Sigmoid colon (tissue), 4 donors: Measurements from ENCODE around the gene PCDHGA5.

Experiments used
- EP300 ChIP-seq, 4 donors: sonication (generic); formaldehyde crosslinking; IDR thresholded peaks; one replicate each; pipeline ENCODE4 v1.6.1; 2017; ENCODE audit warnings: antibody characterized with exemption in 4 of 4
- POLR2AphosphoS5 ChIP-seq, 4 donors: sonication (generic); formaldehyde crosslinking; IDR thresholded peaks; one replicate each; pipeline ENCODE4 v1.6.1; 2017; ENCODE audit warnings: antibody characterized with exemption in 4 of 4
- TF ChIP-seq, protein P1 (sequence below), 4 experiments: fragments of 450-650 bp in 3 of 4; fragments of 200-600 bp in 1 of 4; IDR thresholded peaks; one replicate each; pipeline ENCODE4 v1.5.1; 2016 to 2019; ENCODE audit warnings: antibody characterized with exemption in 4 of 4, mild to moderate bottlenecking in 3 of 4, moderate library complexity in 2 of 4

GRCh38 chr5:141412854-141413539 lies 49.0 kb downstream of the PCDHGA5 start, which contains the start of gene PCDHGA10:
- TF ChIP-seq, protein P1, sequence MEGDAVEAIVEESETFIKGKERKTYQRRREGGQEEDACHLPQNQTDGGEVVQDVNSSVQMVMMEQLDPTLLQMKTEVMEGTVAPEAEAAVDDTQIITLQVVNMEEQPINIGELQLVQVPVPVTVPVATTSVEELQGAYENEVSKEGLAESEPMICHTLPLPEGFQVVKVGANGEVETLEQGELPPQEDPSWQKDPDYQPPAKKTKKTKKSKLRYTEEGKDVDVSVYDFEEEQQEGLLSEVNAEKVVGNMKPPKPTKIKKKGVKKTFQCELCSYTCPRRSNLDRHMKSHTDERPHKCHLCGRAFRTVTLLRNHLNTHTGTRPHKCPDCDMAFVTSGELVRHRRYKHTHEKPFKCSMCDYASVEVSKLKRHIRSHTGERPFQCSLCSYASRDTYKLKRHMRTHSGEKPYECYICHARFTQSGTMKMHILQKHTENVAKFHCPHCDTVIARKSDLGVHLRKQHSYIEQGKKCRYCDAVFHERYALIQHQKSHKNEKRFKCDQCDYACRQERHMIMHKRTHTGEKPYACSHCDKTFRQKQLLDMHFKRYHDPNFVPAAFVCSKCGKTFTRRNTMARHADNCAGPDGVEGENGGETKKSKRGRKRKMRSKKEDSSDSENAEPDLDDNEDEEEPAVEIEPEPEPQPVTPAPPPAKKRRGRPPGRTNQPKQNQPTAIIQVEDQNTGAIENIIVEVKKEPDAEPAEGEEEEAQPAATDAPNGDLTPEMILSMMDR (IDR thresholded peaks at IDR 0.05) = peak in 1 of 4 experiments; percentile 13
- TF ChIP-seq POLR2AphosphoS5 (IDR thresholded peaks at IDR 0.05) (no peak), EP300 (IDR thresholded peaks at IDR 0.05) (no peak)
